Measurements from ENCODE around the gene DTNBP1.
A peak's percentile ranks its signal among the peaks of the same experiment; 100 is the strongest.

DTNBP1 gene

GRCh38 chr6:15510536-15511247 is 152.1 kb downstream of the DTNBP1 start:
- H3K27me3 Mint-ChIP-seq (ENCODE audit: low read depth, poor library complexity) = no peaks in the 10 kb centered on the region
- peaks cover 69% of the 10 kb centered on the region for H3K4me1 Mint-ChIP-seq
- no peak for TF ChIP-seq CTCF (IDR thresholded peaks at IDR 0.05)
- DNase-seq = no peak
- H3K36me3 Mint-ChIP-seq (ENCODE audit: low read depth) = peaks cover 71% of the 10 kb centered on the region
- no peak overlapping the region for H3K4me3 Mint-ChIP-seq
- peak overlapping the region; percentile 51 for H3K27ac Mint-ChIP-seq
- no peaks in the 10 kb centered on the region for H3K9me3 Mint-ChIP-seq

- Mint-ChIP-seq H3K4me3 (no peak overlapping the region), H3K27ac (peak overlapping the region; percentile 51), H3K4me1 (peaks cover 74% of the 10 kb centered on the region), H3K27me3 (ENCODE audit: low read depth, poor library complexity) (no peaks in the 10 kb centered on the region), H3K36me3 (ENCODE audit: low read depth) (peaks cover 66% of the 10 kb centered on the region), H3K9me3 (no peaks in the 10 kb centered on the region)
- no peak for DNase-seq
- TF ChIP-seq CTCF (IDR thresholded peaks at IDR 0.05) = no peak
These were observed 152.7 kb downstream of the DTNBP1 start for GRCh38 chr6:15510121-15510520.

- TF ChIP-seq CTCF (IDR thresholded peaks at IDR 0.05) = no peak
- Mint-ChIP-seq H3K4me1 (peaks cover 74% of the 10 kb centered on the region), H3K27me3 (ENCODE audit: low read depth, poor library complexity) (no peaks in the 10 kb centered on the region), H3K27ac (peak overlapping the region; percentile 89), H3K9me3 (no peaks in the 10 kb centered on the region), H3K4me3 (no peak overlapping the region), H3K36me3 (ENCODE audit: low read depth) (peaks cover 60% of the 10 kb centered on the region)
- no peak for DNase-seq
These were observed 153.4 kb downstream of the DTNBP1 start for GRCh38 chr6:15509335-15509933.

GRCh38 chr6:15508931-15509330 is 153.9 kb downstream of the DTNBP1 start:
- Mint-ChIP-seq H3K27ac (peak overlapping the region; percentile 89), H3K9me3 (no peaks in the 10 kb centered on the region), H3K36me3 (ENCODE audit: low read depth) (peaks cover 59% of the 10 kb centered on the region), H3K27me3 (ENCODE audit: low read depth, poor library complexity) (no peaks in the 10 kb centered on the region), H3K4me1 (peaks cover 74% of the 10 kb centered on the region), H3K4me3 (no peak overlapping the region)
- DNase-seq = no peak
- TF ChIP-seq CTCF (IDR thresholded peaks at IDR 0.05) = no peak

- H3K9me3 Mint-ChIP-seq = no peaks in the 10 kb centered on the region
- peak overlapping the region; percentile 89 for H3K27ac Mint-ChIP-seq
- H3K4me3 Mint-ChIP-seq = no peak overlapping the region
- no peak for DNase-seq
- TF ChIP-seq CTCF (IDR thresholded peaks at IDR 0.05) = no peak
- H3K4me1 Mint-ChIP-seq = peaks cover 74% of the 10 kb centered on the region
- peaks cover 57% of the 10 kb centered on the region for H3K36me3 Mint-ChIP-seq (ENCODE audit: low read depth)
- H3K27me3 Mint-ChIP-seq (ENCODE audit: low read depth, poor library complexity) = no peaks in the 10 kb centered on the region
These were observed 154.4 kb downstream of the DTNBP1 start for GRCh38 chr6:15508441-15508871.

- Mint-ChIP-seq H3K4me3 (no peak overlapping the region), H3K27me3 (ENCODE audit: low read depth, poor library complexity) (no peaks in the 10 kb centered on the region), H3K36me3 (ENCODE audit: low read depth) (peaks cover 55% of the 10 kb centered on the region), H3K4me1 (peaks cover 81% of the 10 kb centered on the region), H3K27ac (peak overlapping the region; percentile 89), H3K9me3 (no peaks in the 10 kb centered on the region)
- TF ChIP-seq CTCF (IDR thresholded peaks at IDR 0.05) = no peak
- no peak for DNase-seq
These were observed 155.1 kb downstream of the DTNBP1 start for GRCh38 chr6:15507746-15508145.

Measured in nephron progenitor cell (in vitro differentiated cells).